IMR-90 (cell line): ENCODE data around the gene CHD9. TPM values are rescaled to one million over a fixed set of nuclear protein-coding genes. Genes with fewer than 3 reads are reported as not detected.

Experiments
- ATAC-seq: fragments of 200-7000 bp; cut with Tn5 transposase; 2 replicates; pipeline ENCODE4 v1.9.1; 2020; ENCODE audit warnings: low read depth, mild to moderate bottlenecking, moderate library complexity
- BruUV-seq: library from RNA; stranded (reverse); fragments of 400-500 nt; replicated peaks from 2 replicates; lab custom pipeline; 2021; lab: Mats Ljungman, UMichigan
- CTCF ChIA-PET: fragments of 300-600 bp; formaldehyde crosslinking; extraction: SDS; loops from one replicate; lab custom pipeline; 2021; ENCODE audit warnings: antibody characterized with exemption; lab: Yijun Ruan, JAX
- POLR2A ChIA-PET: fragments of 300-600 bp; sonication (Branson Sonifier 250); formaldehyde crosslinking; loops from one replicate; lab custom pipeline; 2022; ENCODE audit warnings: antibody characterized with exemption; ENCODE audit not compliant: unreplicated experiment; lab: Charles Lee
- DNase-seq: peaks from one replicate; pipeline ENCODE4 v3.0.0; 2013
- H2AFZ ChIP-seq: replicated peaks from 2 replicates; pipeline ENCODE3; 2013; ENCODE audit warnings: low read length, mild to moderate bottlenecking; ENCODE audit not compliant: poor library complexity
- H2AK5ac ChIP-seq: 2 replicates; pipeline ENCODE4 v1.6.1; 2013; ENCODE audit warnings: low read depth, low read length, inconsistent platforms
- H2AK9ac ChIP-seq: replicated peaks from 2 replicates; pipeline ENCODE3; 2013; ENCODE audit warnings: mild to moderate bottlenecking, low read depth, low read length, moderate library complexity; ENCODE audit not compliant: poor library complexity
- H2BK120ac ChIP-seq: 2 replicates; pipeline ENCODE4 v1.6.1; 2013; ENCODE audit warnings: low read depth, low read length, inconsistent platforms
- H2BK15ac ChIP-seq: 3 replicates; pipeline ENCODE4 v1.6.1; 2013; ENCODE audit warnings: low read depth, low read length, inconsistent platforms
- H2BK20ac ChIP-seq: 2 replicates; pipeline ENCODE4 v1.6.1; 2013; ENCODE audit warnings: low read depth, mild to moderate bottlenecking, inconsistent platforms, low read length, moderate library complexity
- H2BK5ac ChIP-seq: 2 replicates; pipeline ENCODE4 v1.6.1; 2013; ENCODE audit warnings: mild to moderate bottlenecking, low read depth, low read length, inconsistent platforms; ENCODE audit not compliant: poor library complexity, severe bottlenecking
- H3K14ac ChIP-seq: replicated peaks from 2 replicates; pipeline ENCODE4 v1.6.1; 2013; ENCODE audit warnings: low read depth, low read length, inconsistent platforms
- H3K18ac ChIP-seq: 2 replicates; pipeline ENCODE4 v1.6.1; 2013; ENCODE audit warnings: low read depth, low read length, control low read depth
- H3K23ac ChIP-seq: 2 replicates; pipeline ENCODE4 v1.6.1; 2013; ENCODE audit warnings: low read depth, low read length, inconsistent platforms
- H3K27ac ChIP-seq: 2 replicates; pipeline ENCODE4 v1.5.1; 2013; ENCODE audit warnings: mild to moderate bottlenecking, control low read depth, low read length; ENCODE audit not compliant: insufficient read depth
- H3K27me3 ChIP-seq: 2 replicates; pipeline ENCODE4 v1.6.1; 2013; ENCODE audit warnings: low read length; ENCODE audit not compliant: control insufficient read depth, insufficient read depth
- H3K36me3 ChIP-seq: 2 replicates; pipeline ENCODE4 v1.6.1; 2013; ENCODE audit warnings: low read length, mixed read lengths; ENCODE audit not compliant: control insufficient read depth, insufficient read depth
- H3K4ac ChIP-seq: 2 replicates; pipeline ENCODE4 v1.6.1; 2013; ENCODE audit warnings: low read depth, low read length, inconsistent platforms
- H3K4me1 ChIP-seq: 2 replicates; pipeline ENCODE4 v1.6.1; 2013; ENCODE audit warnings: low read length, mixed read lengths; ENCODE audit not compliant: control insufficient read depth, insufficient read depth
- H3K4me2 ChIP-seq: 2 replicates; pipeline ENCODE4 v1.6.1; 2013; ENCODE audit warnings: low read depth, mild to moderate bottlenecking, control low read depth, low read length, moderate library complexity
- H3K4me3 ChIP-seq: 2 replicates; pipeline ENCODE4 v1.5.1; 2013; ENCODE audit warnings: low read depth, mild to moderate bottlenecking, control low read depth, low read length, moderate library complexity; ENCODE audit not compliant: insufficient read depth
- H3K56ac ChIP-seq: 2 replicates; pipeline ENCODE4 v1.6.1; 2013; ENCODE audit warnings: low read length, inconsistent platforms; ENCODE audit not compliant: insufficient read depth; ENCODE audit errors: extremely low read depth
- H3K79me1 ChIP-seq, 2 experiments: 2 replicates each; pipeline ENCODE4 v1.6.1; 2013; ENCODE audit warnings: low read length in 2 of 2, inconsistent platforms in 1 of 2, low read depth in 1 of 2
- H3K9ac ChIP-seq: 2 replicates; pipeline ENCODE4 v1.6.1; 2013; ENCODE audit warnings: low read depth, low read length, control low read depth
- H3K9me1 ChIP-seq: 2 replicates; pipeline ENCODE4 v1.6.1; 2013; ENCODE audit warnings: low read length, inconsistent platforms; ENCODE audit not compliant: insufficient read depth
- H3K9me3 ChIP-seq: 2 replicates; pipeline ENCODE4 v1.6.1; 2013; ENCODE audit warnings: low read length; ENCODE audit not compliant: control insufficient read depth, insufficient read depth
- H4K20me1 ChIP-seq: 2 replicates; pipeline ENCODE4 v1.6.1; 2013; ENCODE audit warnings: low read length, inconsistent platforms; ENCODE audit not compliant: insufficient read depth
- H4K5ac ChIP-seq: 2 replicates; pipeline ENCODE4 v1.6.1; 2013; ENCODE audit warnings: mild to moderate bottlenecking, low read depth, low read length, control low read depth
- H4K8ac ChIP-seq, 2 experiments: 2 replicates each; pipeline ENCODE4 v1.6.1; 2013; ENCODE audit warnings: low read depth in 2 of 2, low read length in 2 of 2, control low read depth in 1 of 2, inconsistent platforms in 1 of 2
- H4K91ac ChIP-seq: 2 replicates; pipeline ENCODE4 v1.6.1; 2013; ENCODE audit warnings: low read depth, low read length, inconsistent platforms; ENCODE audit not compliant: insufficient read depth
- CHD1 ChIP-seq: IDR thresholded peaks from 2 replicates; pipeline ENCODE4 v1.6.1; 2012; ENCODE audit warnings: low read depth, low read length, improper control_type of control experiment
- ELK1 ChIP-seq: fragments of 150-350 bp; IDR thresholded peaks from 2 replicates; pipeline ENCODE4 v1.6.1; 2016; ENCODE audit warnings: low read depth, mild to moderate bottlenecking, low read length, moderate library complexity, borderline replicate concordance
- FOS ChIP-seq: fragments of 150-350 bp; IDR thresholded peaks from 2 replicates; pipeline ENCODE4 v1.6.1; 2016; ENCODE audit warnings: low read depth, low read length
- WGBS, 2 experiments: methylation state at CpG; one replicate each; pipeline versions ENCODE4 v1.1.5 to v1.1.7; 2013; ENCODE audit warnings: missing lambda C conversion rate in 2 of 2; ENCODE audit not compliant: insufficient read length in 1 of 2; ENCODE audit errors: extremely low coverage in 2 of 2; 5-methylcytosine and 5-hydroxymethylcytosine counted together
- dilution Hi-C: fragments of 300-500 bp; cut with HindIII; formaldehyde crosslinking; loops from one replicate; pipeline ENCODE4 v1.14.3; 2018; ENCODE audit warnings: low sequenced_read_pairs; ENCODE audit not compliant: unreplicated experiment
- in situ Hi-C: fragments of 300-500 bp; cut with MboI; formaldehyde crosslinking; loops from 3 replicates; pipeline ENCODE4 v1.14.3; 2019; ENCODE audit warnings: low sequenced_read_pairs, inconsistent platforms, mixed read lengths
- intact Hi-C: fragments of 100-400 bp; cut with micrococcal nuclease; formaldehyde crosslinking; loops from 2 replicates; pipeline ENCODE4 v1.10.0; 2022
- polyA plus RNA-seq, 3 experiments: library from polyadenylated mRNA; depleted of rRNA; stranded (reverse); fragments of >200 nt; gene quantifications; 2 replicates each; pipeline ENCODE4 v1.2.3, GENCODE V29; 2012; ENCODE audit warnings: low replicate concordance in 1 of 3
- total RNA-seq: library from RNA; depleted of rRNA; stranded (reverse); fragments of >200 nt; gene quantifications from 2 replicates; pipeline ENCODE4 v1.2.3, GENCODE V29; 2012

CHD9 gene
- total and polyA plus RNA-seq, 2 of the 4 experiments (the other 2 are of a cell fraction), result 9.1 to 48.8 TPM

- no peak for TF ChIP-seq ELK1
Measured at GRCh38 chr16:53131363-53132071, 76.7 kb downstream of the CHD9 start (continued).

GRCh38 chr16:53132406-53132805 is 77.6 kb downstream of the CHD9 start:
- Histone ChIP-seq H2AK5ac (no peak overlapping the region), H2BK20ac (no peak overlapping the region), H4K8ac (no peak overlapping the region), H3K4me2 (peak overlapping the region; percentile 66), H3K79me1 (peaks cover 0 to 39% of the 10 kb centered on the region in 2 experiments; a peak in 2 of 4 replicates), H3K36me3 (no peaks in the 10 kb centered on the region), H3K14ac (no peak overlapping the region), H2BK15ac (no peak overlapping the region), H2AFZ (no peak overlapping the region), H3K4me3 (no peak overlapping the region), H2BK120ac (no peak overlapping the region), H3K9me3 (no peaks in the 10 kb centered on the region), H4K91ac (no peak overlapping the region), H3K4ac (no peak overlapping the region), H2BK5ac (no peak overlapping the region), H2AK9ac (no peak overlapping the region), H3K23ac (peak overlapping the region; percentile 7; the same call in 1 of the 2 replicates), H4K5ac (no peak overlapping the region), H3K9ac (no peak overlapping the region), H4K20me1 (peaks cover 5% of the 10 kb centered on the region; the same call in 1 of the 2 replicates), H3K4me1 (peaks cover 7% of the 10 kb centered on the region), H3K27me3 (no peaks in the 10 kb centered on the region), H3K18ac (no peak overlapping the region), H3K27ac (no peak overlapping the region), H3K56ac (no peak overlapping the region), H3K9me1 (no peaks in the 10 kb centered on the region)
- WGBS, 2 experiments, result no CpG with 5 or more reads among the region's 6 CpGs
- no peak for TF ChIP-seq CHD1
- TF ChIP-seq FOS, result no peak
- no peak for TF ChIP-seq ELK1
- in situ Hi-C loops, result no loop called here
- no peak for DNase-seq
- BruUV-seq, result no TSS peak
- ATAC-seq, result no peak
- POLR2A ChIA-PET, result no interaction called here
- CTCF ChIA-PET, result no interaction called here
- intact Hi-C loops, result loop anchor here (5.0 kb wide), 1 partner anchor 90 kb away; no protein-coding TSS in a partner anchor
- dilution Hi-C loops, result no loop called here
